A673 (cell line): ENCODE data around the gene NBPF3. TPM values are rescaled to one million over a fixed set of nuclear protein-coding genes. Genes with fewer than 3 reads are reported as not detected.

Experiments used
- BruUV-seq: library from RNA; stranded (reverse); fragments of 400-500 nt; replicated peaks from 2 replicates; lab custom pipeline; 2021; lab: Mats Ljungman, UMichigan
- CTCF ChIA-PET: fragments of 300-600 bp; sonication (Branson Sonifier 250); formaldehyde crosslinking; loops from one replicate; lab custom pipeline; 2022; ENCODE audit warnings: antibody characterized with exemption; lab: Charles Lee
- POLR2A ChIA-PET: fragments of 300-600 bp; sonication (Branson Sonifier 250); formaldehyde crosslinking; loops from one replicate; lab custom pipeline; 2022; ENCODE audit warnings: antibody characterized with exemption; ENCODE audit not compliant: low non-redundant PET; lab: Charles Lee
- DNase-seq: peaks from one replicate; pipeline ENCODE4 v3.0.0-alpha.2; 2015; ENCODE audit warnings: low spot score
- H3K27ac ChIP-seq: fragments of 200-600 bp; sonication (generic); 2 replicates; pipeline ENCODE4 v1.5.1; 2016; ENCODE audit warnings: mixed run types, low read depth, mild to moderate bottlenecking, mixed read lengths, antibody characterized with exemption, low read length; ENCODE audit not compliant: poor library complexity, severe bottlenecking
- H3K27me3 ChIP-seq: fragments of 200-600 bp; sonication (generic); replicated peaks from 2 replicates; pipeline ENCODE4 v1.6.1; 2017; ENCODE audit warnings: mixed run types, low read depth, mild to moderate bottlenecking, mixed read lengths, antibody characterized with exemption, low read length; ENCODE audit not compliant: insufficient read depth, poor library complexity
- H3K36me3 ChIP-seq: fragments of 200-600 bp; sonication (generic); 2 replicates; pipeline ENCODE4 v1.6.1; 2016; ENCODE audit warnings: mixed run types, mild to moderate bottlenecking, mixed read lengths, antibody characterized with exemption, low read length; ENCODE audit not compliant: insufficient read depth, poor library complexity, severe bottlenecking
- H3K4me1 ChIP-seq: fragments of 200-600 bp; sonication (generic); 2 replicates; pipeline ENCODE4 v1.6.1; 2017; ENCODE audit warnings: mixed run types, mild to moderate bottlenecking, mixed read lengths, antibody characterized with exemption, low read length; ENCODE audit not compliant: insufficient read depth, poor library complexity, severe bottlenecking
- H3K4me3 ChIP-seq: fragments of 200-600 bp; sonication (generic); 2 replicates; pipeline ENCODE4 v1.5.1; 2016; ENCODE audit warnings: low read depth, mixed run types, mild to moderate bottlenecking, mixed read lengths, low read length; ENCODE audit not compliant: poor library complexity, severe bottlenecking
- H3K9me3 ChIP-seq: fragments of 200-600 bp; sonication (generic); 2 replicates; pipeline ENCODE4 v1.6.1; 2016; ENCODE audit warnings: mixed run types, low read depth, mild to moderate bottlenecking, mixed read lengths, antibody characterized with exemption, low read length; ENCODE audit not compliant: poor library complexity, severe bottlenecking
- CTCF ChIP-seq: fragments of 300-800, 200-600 bp; sonication (generic); conservative IDR thresholded peaks from 2 replicates; pipeline ENCODE4 v1.5.1; 2017; ENCODE audit warnings: low read depth, mild to moderate bottlenecking, antibody characterized with exemption, low read length, moderate library complexity, mixed read lengths
- EZH2 ChIP-seq: fragments of 200-600 bp; sonication (generic); IDR thresholded peaks from 2 replicates; pipeline ENCODE4 v1.6.1; 2017; ENCODE audit warnings: borderline replicate concordance, low read depth, mild to moderate bottlenecking, mixed read lengths, antibody characterized with exemption, low read length; ENCODE audit not compliant: poor library complexity, severe bottlenecking
- intact Hi-C: fragments of 100-400 bp; cut with micrococcal nuclease; formaldehyde crosslinking; loops from one replicate; pipeline ENCODE4 v1.10.0; 2022; ENCODE audit not compliant: unreplicated experiment
- total RNA-seq: library from RNA; stranded (reverse); gene quantifications from 2 replicates; pipeline ENCODE4 v1.2.3, GENCODE V29; 2021

The NBPF3 gene
- total RNA-seq, 1 experiment from 2014 or later = 12.9 TPM

GRCh38 chr1:21531241-21531640, 91.3 kb downstream of the NBPF3 start:
- BruUV-seq = no TSS peak
- CTCF ChIA-PET = no interaction called here
- Histone ChIP-seq H3K27ac (no peak overlapping the region), H3K4me1 (no peaks in the 10 kb centered on the region), H3K27me3 (no peaks in the 10 kb centered on the region), H3K4me3 (no peak overlapping the region), H3K36me3 (no peaks in the 10 kb centered on the region), H3K9me3 (no peaks in the 10 kb centered on the region)
- TF ChIP-seq EZH2 = no peak
- TF ChIP-seq CTCF = no peak
- DNase-seq = no peak
- intact Hi-C loops = loop anchor here (5.0 kb wide), 1 partner anchor 159 kb away; no protein-coding TSS in a partner anchor
- POLR2A ChIA-PET = interaction anchor here (0.7 kb wide), 1 partner anchor 418 kb away, joined by 8 read pairs; no protein-coding TSS in a partner anchor

GRCh38 chr1:21532496-21532895, 92.6 kb downstream of the NBPF3 start:
- intact Hi-C loops = loop anchor here (5.0 kb wide), 1 partner anchor 160 kb away; no protein-coding TSS in a partner anchor
- POLR2A ChIA-PET = no interaction called here
- no peak overlapping the region for H3K27ac ChIP-seq
- no TSS peak for BruUV-seq
- no peaks in the 10 kb centered on the region for H3K4me1 ChIP-seq
- H3K4me3 ChIP-seq = no peak overlapping the region
- DNase-seq = no peak
- no peaks in the 10 kb centered on the region for H3K36me3 ChIP-seq
- no peaks in the 10 kb centered on the region for H3K9me3 ChIP-seq
- TF ChIP-seq CTCF = no peak
- no peak for TF ChIP-seq EZH2
- H3K27me3 ChIP-seq = no peaks in the 10 kb centered on the region
- CTCF ChIA-PET = no interaction called here

- intact Hi-C loops = loop anchor here (5.0 kb wide), 1 partner anchor 161 kb away; no protein-coding TSS in a partner anchor
- TF ChIP-seq EZH2 = no peak
- DNase-seq = no peak
- POLR2A ChIA-PET = no interaction called here
- Histone ChIP-seq H3K36me3 (no peaks in the 10 kb centered on the region), H3K27ac (no peak overlapping the region), H3K9me3 (no peaks in the 10 kb centered on the region), H3K4me3 (no peak overlapping the region), H3K4me1 (no peaks in the 10 kb centered on the region), H3K27me3 (no peaks in the 10 kb centered on the region)
- CTCF ChIA-PET = no interaction called here
- no TSS peak for BruUV-seq
Observed at GRCh38 chr1:21532992-21533534, 93.1 kb downstream of the NBPF3 start.

DNA sequence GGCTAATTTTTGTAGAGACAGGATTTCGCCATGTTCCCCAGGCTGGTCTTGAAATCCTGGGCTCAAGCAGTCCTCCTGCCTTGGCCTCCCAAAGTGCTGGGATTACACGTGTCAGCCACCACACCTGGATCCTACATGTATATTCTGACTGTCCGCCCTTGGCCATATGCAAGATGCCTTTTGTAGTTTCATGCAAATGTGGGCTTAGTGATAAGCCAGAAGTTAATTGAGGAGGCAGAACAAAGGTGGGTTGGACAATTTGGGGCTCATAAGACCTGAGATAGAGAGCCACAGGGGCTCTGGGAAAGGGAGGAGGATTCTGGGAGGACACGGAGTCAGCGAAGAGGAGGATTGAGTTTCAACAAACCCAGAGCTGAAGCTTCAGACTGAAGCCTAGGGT, 94.2 kb downstream of the NBPF3 start:
- CTCF ChIA-PET = no interaction called here
- no peaks in the 10 kb centered on the region for H3K36me3 ChIP-seq
- H3K4me1 ChIP-seq = no peaks in the 10 kb centered on the region
- POLR2A ChIA-PET = no interaction called here
- H3K27ac ChIP-seq = no peak overlapping the region
- no peak for DNase-seq
- H3K27me3 ChIP-seq = no peaks in the 10 kb centered on the region
- no TSS peak for BruUV-seq
- intact Hi-C loops = loop anchor here (5.0 kb wide), 1 partner anchor 162 kb away; no protein-coding TSS in a partner anchor
- H3K9me3 ChIP-seq = no peaks in the 10 kb centered on the region
- TF ChIP-seq EZH2 = no peak
- TF ChIP-seq CTCF = no peak
- no peak overlapping the region for H3K4me3 ChIP-seq
